Right lobe of liver (tissue), 6 donors: ENCODE measurements around the gene ALCAM. TPM values are rescaled to one million over a fixed set of nuclear protein-coding genes. Genes with fewer than 3 reads are reported as not detected.

Source experiments
- ATAC-seq, 4 donors: fragments of 200-7000 bp; cut with Tn5 transposase; one replicate each; pipeline ENCODE4 v1.9.1; 2020; ENCODE audit warnings: mild to moderate bottlenecking in 4 of 4, moderate library complexity in 4 of 4
- DNase-seq, 3 donors: peaks; one replicate each; pipeline ENCODE4 v3.0.0-alpha.2; 2020
- H3K27ac ChIP-seq, 3 donors: fragments of 200-600 bp; one replicate each; pipeline ENCODE4 v1.8.0; 2022
- H3K27me3 ChIP-seq, 2 donors: fragments of 200-600 bp; one replicate each; pipeline ENCODE4 v1.8.0; 2022
- H3K36me3 ChIP-seq, 4 donors: fragments of 200-600 bp; sonication (generic) in 1 of 4; one replicate each; pipeline versions ENCODE4 v1.5.1 to v1.8.0; 2017 to 2022; ENCODE audit warnings: control low read depth in 1 of 4
- H3K4me1 ChIP-seq, 4 donors: fragments of 200-600 bp; sonication (generic) in 1 of 4; one replicate each; pipeline versions ENCODE4 v1.5.1 to v1.8.0; 2017 to 2022; ENCODE audit warnings: control low read depth in 1 of 4
- H3K4me3 ChIP-seq, 3 donors: fragments of 200-600 bp; one replicate each; pipeline ENCODE4 v1.8.0; 2022
- H3K9me3 ChIP-seq, 4 donors: fragments of 200-600 bp; sonication (generic) in 1 of 4; one replicate each; pipeline versions ENCODE4 v1.5.1 to v1.8.0; 2017 to 2022; ENCODE audit warnings: control low read depth in 1 of 4
- POLR2A ChIP-seq: fragments of 450-650 bp; IDR thresholded peaks from one replicate; pipeline ENCODE4 v1.6.1; 2017; ENCODE audit warnings: antibody characterized with exemption, mild to moderate bottlenecking
- WGBS: methylation state at CpG from one replicate; pipeline ENCODE4 v1.1.6; 2018; ENCODE audit warnings: low coverage, low lambda C conversion rate; ENCODE audit not compliant: insufficient coverage; ENCODE audit errors: missing lambda C conversion rate; 5-methylcytosine and 5-hydroxymethylcytosine counted together
- intact Hi-C, 2 donors: fragments of 100-400 bp; cut with DNase I; formaldehyde crosslinking; loops; one replicate each; pipeline versions ENCODE4 v1.11.2 to v1.14.1; 2022
- total RNA-seq, 6 experiments: library from RNA; depleted of rRNA in 2 of 6; stranded (reverse); fragments of >200 nt in 2 of 6; fragmentation: NEBNext Ultra II Directional in 3 of 6; extraction: Animal tissue kit (Norgen Biotek cat#: 25700) in 3 of 6; gene quantifications; one replicate each; pipeline versions ENCODE4 v1.1.0 to v1.2.4, GENCODE V29; 2016 to 2023
- TF ChIP-seq, protein P1 (sequence below), 4 donors: fragments of 200-600 bp in 3 of 4; fragments of 450-650 bp in 1 of 4; IDR thresholded peaks; one replicate each; pipeline versions ENCODE4 v1.5.1 to v1.8.0; 2016 to 2022; ENCODE audit warnings: antibody characterized with exemption in 4 of 4, mild to moderate bottlenecking in 2 of 4
- donor health status: DM: no; HTN: yes; CAD: no.
- donor health status: DM: no; HTN: no; CAD: no.
- donor health status: DM: no; HTN: no; CAD: no.
- donor health status: DM: no; HTN: yes; CAD: no.
- donor health status: DM: no; HTN: yes; CAD: no.

The ALCAM gene
- total RNA-seq, 6 experiments from 2014 or later = 21.9 to 43.4 (median 34.5) TPM

DNA sequence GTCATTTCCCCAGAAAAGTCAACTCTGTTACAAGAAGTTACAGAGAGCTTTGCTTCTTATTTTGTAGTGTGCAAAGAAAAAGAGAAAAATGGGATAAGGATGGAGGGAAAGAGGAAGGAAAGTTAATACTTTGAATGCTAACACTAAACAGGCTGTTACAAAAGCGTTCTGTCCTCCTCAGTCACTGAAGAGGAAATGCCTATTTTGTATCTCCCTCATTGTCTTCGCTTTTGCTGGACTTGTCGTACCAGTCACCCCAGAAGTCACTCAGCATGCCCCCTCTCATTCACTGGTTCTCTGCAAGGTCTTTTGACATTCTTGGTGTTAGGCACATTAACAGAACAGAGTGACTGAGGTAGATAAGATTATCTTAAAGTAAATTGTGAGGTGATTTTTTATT, 129.6 kb downstream of the ALCAM start:
- Histone ChIP-seq H3K9me3 (no peaks in the 10 kb centered on the region), H3K4me1 (peaks cover 0 to 30% (median 8%) of the 10 kb centered on the region in 4 donors), H3K36me3 (no peaks in the 10 kb centered on the region), H3K27ac (no peak overlapping the region), H3K4me3 (no peak overlapping the region), H3K27me3 (no peaks in the 10 kb centered on the region)
- intact Hi-C loops = no loop called here
- DNase-seq (no peak), ATAC-seq (no peak)
- no peak for TF ChIP-seq POLR2A
- TF ChIP-seq, protein P1, sequence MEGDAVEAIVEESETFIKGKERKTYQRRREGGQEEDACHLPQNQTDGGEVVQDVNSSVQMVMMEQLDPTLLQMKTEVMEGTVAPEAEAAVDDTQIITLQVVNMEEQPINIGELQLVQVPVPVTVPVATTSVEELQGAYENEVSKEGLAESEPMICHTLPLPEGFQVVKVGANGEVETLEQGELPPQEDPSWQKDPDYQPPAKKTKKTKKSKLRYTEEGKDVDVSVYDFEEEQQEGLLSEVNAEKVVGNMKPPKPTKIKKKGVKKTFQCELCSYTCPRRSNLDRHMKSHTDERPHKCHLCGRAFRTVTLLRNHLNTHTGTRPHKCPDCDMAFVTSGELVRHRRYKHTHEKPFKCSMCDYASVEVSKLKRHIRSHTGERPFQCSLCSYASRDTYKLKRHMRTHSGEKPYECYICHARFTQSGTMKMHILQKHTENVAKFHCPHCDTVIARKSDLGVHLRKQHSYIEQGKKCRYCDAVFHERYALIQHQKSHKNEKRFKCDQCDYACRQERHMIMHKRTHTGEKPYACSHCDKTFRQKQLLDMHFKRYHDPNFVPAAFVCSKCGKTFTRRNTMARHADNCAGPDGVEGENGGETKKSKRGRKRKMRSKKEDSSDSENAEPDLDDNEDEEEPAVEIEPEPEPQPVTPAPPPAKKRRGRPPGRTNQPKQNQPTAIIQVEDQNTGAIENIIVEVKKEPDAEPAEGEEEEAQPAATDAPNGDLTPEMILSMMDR (IDR thresholded peaks at IDR 0.05) = no peak
- WGBS = 81% methylated on average over 3 of the region's 3 CpGs

DNA sequence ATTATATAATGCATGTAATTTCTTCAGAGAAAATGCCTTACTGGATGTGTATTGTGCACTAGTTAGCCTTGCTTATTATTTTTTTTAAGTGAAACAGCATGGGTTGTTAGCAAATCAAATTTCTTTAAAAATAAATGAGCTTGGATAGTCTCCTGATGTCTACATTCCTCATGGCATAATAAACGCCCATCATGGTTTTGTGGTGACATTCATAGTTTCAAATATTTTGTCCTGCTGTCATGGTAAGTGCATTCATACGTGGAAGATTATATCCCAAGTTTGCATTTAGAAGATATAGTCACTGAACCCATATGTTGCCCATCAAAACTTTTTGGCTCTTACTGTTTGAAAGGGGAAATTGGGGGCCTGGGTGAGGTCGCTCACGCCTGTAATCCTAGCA, 130.7 kb downstream of the ALCAM start:
- Histone ChIP-seq H3K9me3 (no peaks in the 10 kb centered on the region), H3K4me1 (peaks cover 0 to 40% (median 9%) of the 10 kb centered on the region in 4 donors), H3K36me3 (no peaks in the 10 kb centered on the region), H3K4me3 (no peak overlapping the region), H3K27ac (no peak overlapping the region), H3K27me3 (no peaks in the 10 kb centered on the region)
- no peak for TF ChIP-seq POLR2A
- TF ChIP-seq, protein P1 (IDR thresholded peaks at IDR 0.05) = no peak
- WGBS = 76% methylated on average over 4 of the region's 4 CpGs
- intact Hi-C loops = no loop called here
- DNase-seq = no peak
- no peak for ATAC-seq

DNA sequence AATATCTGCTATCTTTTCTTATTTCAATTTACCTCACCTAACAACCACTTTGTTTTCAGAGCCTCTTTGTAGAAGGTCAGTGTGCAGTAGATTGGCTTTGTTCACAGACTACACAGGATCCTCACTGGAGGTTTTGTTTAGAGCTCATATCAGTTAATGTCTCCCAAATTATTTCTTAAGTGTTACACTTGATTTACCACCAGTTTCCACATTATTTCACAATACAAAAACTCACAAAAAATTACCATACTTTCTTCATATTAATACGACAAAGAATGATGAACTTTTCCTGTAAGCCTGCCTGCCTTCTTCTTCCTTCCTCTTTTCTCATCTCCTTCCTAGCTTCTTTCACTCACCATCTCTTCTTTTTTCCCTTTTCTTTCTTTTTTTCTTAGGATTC, 133.3 kb downstream of the ALCAM start:
- no peak for ATAC-seq
- Histone ChIP-seq H3K4me3 (no peak overlapping the region), H3K4me1 (peaks cover 0 to 54% (median 9%) of the 10 kb centered on the region in 4 donors), H3K27ac (peak overlapping the region in 2 of 3 donors; percentile 13 to 38), H3K9me3 (no peaks in the 10 kb centered on the region), H3K36me3 (no peaks in the 10 kb centered on the region), H3K27me3 (no peaks in the 10 kb centered on the region)
- DNase-seq = no peak
- 0% methylated on average over 1 of the region's 1 CpG for WGBS
- TF ChIP-seq POLR2A = no peak
- TF ChIP-seq, protein P1 (IDR thresholded peaks at IDR 0.05) = no peak
- intact Hi-C loops = no loop called here

DNA sequence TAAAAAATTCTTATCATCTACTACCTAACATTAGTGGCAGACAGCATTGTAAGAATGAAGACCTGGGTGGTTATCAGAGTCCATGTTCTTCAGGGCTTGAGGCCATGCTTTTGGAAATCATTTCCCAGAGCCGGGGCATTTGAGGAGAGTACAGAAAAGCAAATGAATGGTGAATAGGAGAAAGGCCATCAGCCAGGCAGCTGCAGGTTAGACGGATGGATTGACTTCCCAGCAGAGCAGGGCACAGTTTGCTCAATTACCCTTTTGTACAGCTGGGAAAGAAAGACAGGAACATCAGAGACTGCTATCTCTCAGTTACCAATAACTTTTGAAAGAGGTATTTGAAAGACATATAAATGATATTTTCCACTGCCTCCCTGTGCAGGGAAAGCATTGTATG, 135.6 kb downstream of the ALCAM start:
- intact Hi-C loops = no loop called here

More for the DNA sequence above, 135.6 kb downstream of the ALCAM start:
- Histone ChIP-seq H3K9me3 (no peaks in the 10 kb centered on the region), H3K4me3 (peak overlapping the region in 1 of 3 donors; percentile 6), H3K36me3 (no peaks in the 10 kb centered on the region), H3K27ac (peak overlapping the region; percentile 31 to 53 (median 35)), H3K27me3 (no peaks in the 10 kb centered on the region), H3K4me1 (peaks cover 0 to 63% (median 10%) of the 10 kb centered on the region in 4 donors)
- 19% methylated on average over 2 of the region's 2 CpGs for WGBS
- DNase-seq = peak; percentile 21 to 69 (median 48)
- peak; percentile 48 to 77 (median 50) for ATAC-seq
- TF ChIP-seq POLR2A = no peak
- TF ChIP-seq, protein P1 (IDR thresholded peaks at IDR 0.05) = no peak
